Right hindlimb (tissue), 1 donor: Measurements from ENCODE around the gene OR2D2.
"Not testable (repeated sequence)": the region's sequence is repeated elsewhere in the genome, so short reads cannot be mapped to it uniquely, and the experiment has no call there.

ENCODE experiments used
- DNase-seq: peaks from one replicate; pipeline ENCODE4 v3.0.0-alpha.2; 2018

OR2D2 gene

GRCh38 chr11:6876325-6876724 lies 16.0 kb downstream of the OR2D2 start, which contains the start of gene OR10A4:
TSS of gene OR10A4 (plus strand) at chr11:6876625. CDS start at chr11:6876648, 23 bp downstream.
- no peak for DNase-seq

GRCh38 chr11:6875761-6876160 lies 16.5 kb downstream of the OR2D2 start:
- no peak for DNase-seq

GRCh38 chr11:6871278-6871677 lies 21.0 kb downstream of the OR2D2 start:
- DNase-seq, result no peak

- DNase-seq, result no peak
Observed at GRCh38 chr11:6864438-6864837, 27.9 kb downstream of the OR2D2 start.

- peak; percentile 30 for DNase-seq
Observed at GRCh38 chr11:6862961-6863360, 29.3 kb downstream of the OR2D2 start, which contains the start of gene OR10A2. TSS of gene OR10A2 (plus strand) at chr11:6863057. CDS start at chr11:6869755, 6,698 bp downstream.

- DNase-seq, result no peak
Observed at GRCh38 chr11:6856871-6857270, 35.4 kb downstream of the OR2D2 start.

GRCh38 chr11:6855971-6856541 lies 36.2 kb downstream of the OR2D2 start:
- no peak for DNase-seq

- DNase-seq, result not testable (repeated sequence)
Observed at GRCh38 chr11:6854801-6855200, 37.5 kb downstream of the OR2D2 start.

- DNase-seq, result no peak
Observed at GRCh38 chr11:6850526-6850925, 41.8 kb downstream of the OR2D2 start.

GRCh38 chr11:6845383-6845782 lies 46.9 kb downstream of the OR2D2 start, which contains the start of gene OR10A5:
TSS of gene OR10A5 (plus strand) at chr11:6845683. CDS start at chr11:6845683, 0 bp downstream.
- no peak for DNase-seq

GRCh38 chr11:6844356-6844755 lies 47.9 kb downstream of the OR2D2 start:
- no peak for DNase-seq

- no peak for DNase-seq
Observed at GRCh38 chr11:6843670-6844069, 48.6 kb downstream of the OR2D2 start.

GRCh38 chr11:6841694-6842093 lies 50.6 kb downstream of the OR2D2 start:
- no peak for DNase-seq
